Astrocyte of the spinal cord (primary cell): ENCODE data around the gene MMP26.

ENCODE experiments used
- DNase-seq: peaks from one replicate; pipeline ENCODE4 v3.0.0; 2011; ENCODE audit warnings: low read depth, low spot score
- H3K4me3 ChIP-seq: 2 replicates; pipeline ENCODE4 v1.5.1; 2011; ENCODE audit warnings: low read depth, mild to moderate bottlenecking, low read length, moderate library complexity
- in situ Hi-C: cut with HindIII; loops from 2 replicates; pipeline ENCODE4 v1.10.0; 2017; ENCODE audit warnings: low sequenced_read_pairs
- TF ChIP-seq, protein P1 (sequence below): IDR thresholded peaks from 2 replicates; pipeline ENCODE4 v1.5.1; 2012; ENCODE audit warnings: low read depth, mild to moderate bottlenecking, low read length, inconsistent platforms

MMP26 gene

DNA sequence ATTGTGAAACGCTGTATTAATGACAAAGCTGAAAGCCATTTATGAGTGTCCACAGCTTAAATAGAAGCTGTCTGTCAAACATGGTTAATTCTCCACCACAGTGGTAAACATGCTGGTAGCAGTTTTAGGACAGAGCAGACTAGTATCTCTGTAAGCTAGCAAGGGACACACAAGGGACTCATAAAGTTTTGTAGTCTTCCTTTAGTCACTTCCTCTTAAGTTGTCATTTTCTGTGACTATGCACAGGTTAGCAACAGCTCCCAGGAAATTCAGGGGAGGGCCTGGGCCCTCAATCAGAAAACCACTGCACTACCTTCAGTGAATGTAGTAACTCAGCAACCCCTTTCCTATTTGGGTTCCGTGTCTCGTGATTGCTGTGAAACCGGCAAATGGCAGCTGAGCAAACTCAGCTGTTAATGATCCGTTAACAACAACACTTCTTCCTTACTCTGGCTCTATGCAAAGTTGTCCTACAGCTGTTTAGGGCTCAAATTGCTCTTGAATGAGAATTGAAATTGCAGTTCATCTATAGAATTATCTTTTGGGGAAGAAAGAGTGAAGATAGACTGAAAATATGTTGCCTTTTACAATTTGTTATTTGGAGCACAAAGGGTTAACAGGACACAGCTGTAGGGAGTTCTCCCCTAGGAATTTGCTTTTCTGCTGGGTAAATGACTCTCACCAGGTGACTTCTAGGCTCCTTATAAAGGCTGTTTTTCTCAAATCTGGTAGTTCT lies at the start of gene MMP26:
Gene MMP26, plus strand, starts transcription at position 731 of the 736 bp plus-strand sequence.
- no peak for DNase-seq
- H3K4me3 ChIP-seq: no peak within 1 kb of the TSS
- in situ Hi-C loops: no loop called here
- TF ChIP-seq, protein P1, sequence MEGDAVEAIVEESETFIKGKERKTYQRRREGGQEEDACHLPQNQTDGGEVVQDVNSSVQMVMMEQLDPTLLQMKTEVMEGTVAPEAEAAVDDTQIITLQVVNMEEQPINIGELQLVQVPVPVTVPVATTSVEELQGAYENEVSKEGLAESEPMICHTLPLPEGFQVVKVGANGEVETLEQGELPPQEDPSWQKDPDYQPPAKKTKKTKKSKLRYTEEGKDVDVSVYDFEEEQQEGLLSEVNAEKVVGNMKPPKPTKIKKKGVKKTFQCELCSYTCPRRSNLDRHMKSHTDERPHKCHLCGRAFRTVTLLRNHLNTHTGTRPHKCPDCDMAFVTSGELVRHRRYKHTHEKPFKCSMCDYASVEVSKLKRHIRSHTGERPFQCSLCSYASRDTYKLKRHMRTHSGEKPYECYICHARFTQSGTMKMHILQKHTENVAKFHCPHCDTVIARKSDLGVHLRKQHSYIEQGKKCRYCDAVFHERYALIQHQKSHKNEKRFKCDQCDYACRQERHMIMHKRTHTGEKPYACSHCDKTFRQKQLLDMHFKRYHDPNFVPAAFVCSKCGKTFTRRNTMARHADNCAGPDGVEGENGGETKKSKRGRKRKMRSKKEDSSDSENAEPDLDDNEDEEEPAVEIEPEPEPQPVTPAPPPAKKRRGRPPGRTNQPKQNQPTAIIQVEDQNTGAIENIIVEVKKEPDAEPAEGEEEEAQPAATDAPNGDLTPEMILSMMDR: no peak

DNA sequence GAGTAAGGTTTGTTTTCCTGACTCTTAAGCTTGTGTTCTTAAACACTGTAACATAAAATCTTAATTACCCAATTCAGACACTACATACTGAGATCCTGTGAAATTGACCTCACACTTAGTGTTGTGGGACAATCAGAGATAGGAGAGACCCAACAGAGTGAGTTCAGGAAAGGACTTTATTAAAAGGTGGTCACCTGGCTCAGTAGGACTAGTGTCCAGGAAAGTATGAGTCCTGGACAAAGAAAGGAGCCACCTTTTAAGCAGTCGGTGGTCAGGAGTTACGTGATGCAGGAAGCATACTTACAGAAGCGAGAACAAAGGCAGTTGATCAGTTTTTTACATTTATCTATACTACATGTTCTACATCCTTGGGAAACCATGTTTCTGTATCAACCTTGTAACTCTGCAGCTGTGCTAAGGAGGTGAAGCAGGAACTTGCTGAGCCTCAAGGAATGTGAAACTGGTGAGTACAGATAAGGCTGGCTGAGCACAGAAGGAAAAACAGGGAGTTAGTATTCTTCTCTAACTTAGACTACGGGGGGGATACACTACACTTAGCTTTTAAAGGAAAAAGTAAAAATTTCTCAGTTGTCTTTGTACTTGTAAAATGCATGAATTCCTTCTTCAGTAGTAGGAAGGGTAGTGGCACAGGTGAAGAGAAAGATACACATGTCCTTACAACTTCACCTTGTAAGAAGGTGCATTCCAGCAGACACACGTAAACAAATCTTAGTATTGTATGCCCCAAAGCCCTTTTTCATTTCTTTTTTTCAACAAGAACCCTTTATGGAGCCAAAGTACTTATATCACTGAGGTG lies 45.7 kb upstream of the MMP26 start:
- no peak overlapping the region for H3K4me3 ChIP-seq
- TF ChIP-seq, protein P1: no peak
- DNase-seq: no peak
- in situ Hi-C loops: no loop called here

DNA sequence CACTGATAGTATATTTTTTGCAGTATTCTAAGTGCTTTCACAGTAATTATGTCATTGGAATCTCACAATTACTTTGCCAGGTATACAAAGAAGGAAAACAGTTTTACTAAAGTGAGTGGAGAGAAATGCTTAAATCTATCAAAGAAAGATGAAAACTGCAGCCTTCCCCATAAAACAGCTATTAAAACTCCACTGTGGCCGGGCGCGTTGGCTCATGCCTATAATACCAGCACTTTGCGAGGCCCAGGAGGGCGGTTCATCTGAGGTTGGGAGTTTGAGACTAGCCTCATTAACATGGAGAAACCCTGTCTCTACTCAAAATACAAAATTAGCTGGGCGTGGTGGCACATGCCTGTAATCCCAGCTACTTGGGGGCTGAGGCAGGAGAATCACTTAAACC lies 41.7 kb upstream of the MMP26 start:
- in situ Hi-C loops: no loop called here
- TF ChIP-seq, protein P1: no peak
- H3K4me3 ChIP-seq: no peak overlapping the region
- no peak for DNase-seq

DNA sequence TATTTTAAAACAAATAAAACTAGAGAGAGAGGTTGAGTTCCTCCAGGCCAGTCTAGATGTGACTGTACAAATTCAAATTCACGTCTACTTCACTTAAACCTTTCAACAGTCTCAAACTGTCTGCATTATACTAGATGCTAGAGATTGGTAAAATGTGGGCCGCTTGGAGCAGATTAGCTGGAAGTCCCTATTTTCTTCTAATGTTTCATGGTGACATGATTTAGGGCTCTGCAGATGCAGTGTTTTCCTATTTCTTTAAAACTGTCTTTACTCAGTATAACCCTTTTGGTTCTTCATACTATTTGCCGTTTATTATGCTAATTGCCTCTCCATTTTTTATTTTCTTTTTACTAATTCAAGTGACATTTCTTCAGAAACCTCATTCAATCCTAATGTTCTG lies 40.4 kb upstream of the MMP26 start:
- H3K4me3 ChIP-seq: no peak overlapping the region
- in situ Hi-C loops: no loop called here
- TF ChIP-seq, protein P1: no peak
- no peak for DNase-seq

DNA sequence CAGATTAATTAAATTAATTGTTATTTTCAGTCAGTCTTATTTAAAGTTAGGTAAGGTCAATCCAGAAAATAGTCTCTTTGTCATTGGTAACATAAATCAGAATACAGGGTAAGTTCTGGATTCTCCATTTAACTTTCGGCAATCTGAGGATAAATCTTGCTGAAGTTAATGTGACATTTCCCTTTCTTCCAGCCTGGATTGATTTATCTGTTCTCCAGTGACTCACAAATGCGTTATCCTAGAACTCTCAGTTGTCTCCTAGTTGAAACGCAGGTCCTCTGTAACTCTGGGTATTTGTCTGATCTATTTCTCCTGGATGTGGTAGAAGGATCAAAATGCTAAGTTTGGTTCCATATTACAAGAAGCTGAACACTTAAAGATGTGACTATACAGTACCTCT lies 39.8 kb upstream of the MMP26 start:
- in situ Hi-C loops: no loop called here
- no peak for DNase-seq
- no peak overlapping the region for H3K4me3 ChIP-seq
- TF ChIP-seq, protein P1: no peak

DNA sequence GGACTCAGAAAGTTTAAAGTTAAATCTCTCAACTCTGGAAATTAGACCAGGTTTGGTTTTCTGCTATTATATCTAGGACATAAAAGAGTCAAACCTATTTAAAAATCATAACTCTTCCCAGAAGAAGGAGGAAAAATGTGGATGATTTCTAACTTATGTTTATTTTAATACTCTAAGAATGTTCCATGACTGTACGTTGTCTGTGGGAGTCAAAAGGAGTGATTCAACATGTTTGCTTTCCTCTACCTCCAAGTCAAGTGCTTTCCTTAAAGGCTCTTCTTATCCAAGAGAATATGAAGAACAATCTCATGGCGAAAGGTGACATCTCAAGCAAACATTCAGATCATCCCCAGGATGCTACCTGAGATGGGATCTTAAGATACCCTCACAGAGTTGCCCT lies 39.2 kb upstream of the MMP26 start:
- TF ChIP-seq, protein P1: no peak
- DNase-seq: peak; percentile 16
- H3K4me3 ChIP-seq: no peak overlapping the region
- in situ Hi-C loops: no loop called here
